Measurements from ENCODE around the gene ANKRD63.

Gene ANKRD63

GRCh38 chr15:40323239-40323952 is 40.5 kb upstream of the ANKRD63 start, which contains the start of gene INAFM2:
Gene INAFM2, plus strand, starts transcription at chr15:40323692. Its CDS starts 364 bp downstream, at chr15:40324056.
- Histone ChIP-seq H4K91ac (ENCODE audit: low read depth, low read length) (peak within 1 kb of the TSS; percentile 72), H3K4me1 (ENCODE audit: control insufficient read depth in 1 of 2, insufficient read depth in 2 of 2, low read length in 2 of 2) (peaks cover 34 to 46% of the 10 kb centered on the region in 2 experiments), H4K8ac (ENCODE audit: low read depth, low read length) (peak within 1 kb of the TSS; percentile 64), H3K18ac (ENCODE audit: low read length) (peak within 1 kb of the TSS; percentile 24), H2BK12ac (ENCODE audit: low read length) (peak within 1 kb of the TSS; percentile 40), H3K27ac (ENCODE audit: low read depth, low read length) (peak within 1 kb of the TSS; percentile 1), H3K4ac (ENCODE audit: low read depth, low read length) (peak within 1 kb of the TSS; percentile 83), H3K4me2 (ENCODE audit: low read length) (peak within 1 kb of the TSS; percentile 93), H3K9me3 (ENCODE audit: insufficient read depth, low read depth, low read length) (no peaks in the 10 kb centered on the region), H2BK5ac (ENCODE audit: low read depth, low read length, poor library complexity) (peak within 1 kb of the TSS; percentile 58), H3K79me2 (ENCODE audit: control insufficient read depth, insufficient read depth, low read length, poor library complexity) (peaks cover 4% of the 10 kb centered on the region), H2BK120ac (ENCODE audit: insufficient read depth, low read length, poor library complexity) (peak within 1 kb of the TSS; percentile 60), H2AK5ac (ENCODE audit: low read length) (peak within 1 kb of the TSS; percentile 44), H4K12ac (ENCODE audit: low read depth, low read length) (peak within 1 kb of the TSS; percentile 55), H3K23ac (ENCODE audit: low read length) (no peak within 1 kb of the TSS), H2AFZ (ENCODE audit: insufficient read depth, low read length, poor library complexity) (no peak within 1 kb of the TSS), H3K4me3 (ENCODE audit: low read depth, low read length) (peak within 1 kb of the TSS; percentile 82), H3K79me1 (ENCODE audit: low read length) (peaks cover 37% of the 10 kb centered on the region), H3K27me3 (ENCODE audit: insufficient read depth, low read length) (no peaks in the 10 kb centered on the region), H3K9ac (ENCODE audit: low read length) (peak within 1 kb of the TSS; percentile 63), H3K36me3 (ENCODE audit: control insufficient read depth in 1 of 2, insufficient read depth in 2 of 2, low read length in 2 of 2) (peaks cover 0 to 2% of the 10 kb centered on the region in 2 experiments), H3K14ac (ENCODE audit: low read length) (peak within 1 kb of the TSS; percentile 88)
- no CpG with 5 or more reads among the region's 103 CpGs for WGBS (ENCODE audit: extremely low coverage, insufficient coverage, insufficient read length)
- DNase-seq = peak; percentile 67 to 81

GRCh38 chr15:40322531-40323238 is 39.8 kb upstream of the ANKRD63 start:
- peak overlapping the region; percentile 3 for H4K8ac ChIP-seq (ENCODE audit: low read depth, low read length)
- peak overlapping the region; percentile 28 for H2AK5ac ChIP-seq (ENCODE audit: low read length)

DNA sequence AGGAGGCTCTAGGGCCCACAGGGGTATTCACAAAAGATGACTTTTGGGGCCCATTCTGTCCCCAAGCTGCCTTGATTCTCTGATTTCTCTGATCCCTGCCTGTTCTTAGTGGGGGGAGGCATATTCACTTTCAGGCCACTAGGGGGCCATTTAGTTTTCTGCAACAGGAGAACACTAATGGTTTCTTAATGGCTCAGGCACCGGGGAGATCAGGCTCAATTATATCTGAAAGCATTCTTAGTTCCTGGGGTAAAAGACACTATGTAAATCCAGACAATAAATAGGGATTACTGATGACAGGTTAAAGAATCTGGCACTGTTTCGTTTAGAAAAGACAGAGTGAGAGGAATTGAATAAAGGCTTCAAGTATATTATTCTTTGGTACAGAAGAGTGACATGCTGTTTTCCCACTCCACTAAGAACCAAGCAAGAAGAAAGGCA is 38.1 kb upstream of the ANKRD63 start:
- Histone ChIP-seq H3K9me3 (ENCODE audit: insufficient read depth, low read depth, low read length) (no peaks in the 10 kb centered on the region), H2AFZ (ENCODE audit: insufficient read depth, low read length, poor library complexity) (no peak overlapping the region), H3K14ac (ENCODE audit: low read length) (no peak overlapping the region), H3K18ac (ENCODE audit: low read length) (no peak overlapping the region), H2BK12ac (ENCODE audit: low read length) (peak overlapping the region; percentile 61), H3K4ac (ENCODE audit: low read depth, low read length) (no peak overlapping the region), H3K79me2 (ENCODE audit: control insufficient read depth, insufficient read depth, low read length, poor library complexity) (peaks cover 4% of the 10 kb centered on the region), H3K4me3 (ENCODE audit: low read depth, low read length) (no peak overlapping the region), H3K36me3 (ENCODE audit: control insufficient read depth in 1 of 2, insufficient read depth in 2 of 2, low read length in 2 of 2) (no peaks in the 10 kb centered on the region), H2AK5ac (ENCODE audit: low read length) (peak overlapping the region; percentile 76), H3K79me1 (ENCODE audit: low read length) (peaks cover 23% of the 10 kb centered on the region), H3K9ac (ENCODE audit: low read length) (no peak overlapping the region), H4K91ac (ENCODE audit: low read depth, low read length) (peak overlapping the region; percentile 61), H2BK5ac (ENCODE audit: low read depth, low read length, poor library complexity) (no peak overlapping the region), H3K27me3 (ENCODE audit: insufficient read depth, low read length) (no peaks in the 10 kb centered on the region), H2BK120ac (ENCODE audit: insufficient read depth, low read length, poor library complexity) (peak overlapping the region; percentile 74), H3K4me1 (ENCODE audit: control insufficient read depth in 1 of 2, insufficient read depth in 2 of 2, low read length in 2 of 2) (peaks cover 22 to 30% of the 10 kb centered on the region in 2 experiments), H3K23ac (ENCODE audit: low read length) (no peak overlapping the region), H3K27ac (ENCODE audit: low read depth, low read length) (peak overlapping the region; percentile 36), H4K8ac (ENCODE audit: low read depth, low read length) (no peak overlapping the region), H3K4me2 (ENCODE audit: low read length) (peak overlapping the region; percentile 5), H4K12ac (ENCODE audit: low read depth, low read length) (no peak overlapping the region)
- DNase-seq = peak; percentile 31 to 80
- no CpG with 5 or more reads among the region's 2 CpGs for WGBS (ENCODE audit: extremely low coverage, insufficient coverage, insufficient read length)

More at GRCh38 chr15:40322531-40323238, 39.8 kb upstream of the ANKRD63 start:
- Histone ChIP-seq H3K36me3 (ENCODE audit: control insufficient read depth in 1 of 2, insufficient read depth in 2 of 2, low read length in 2 of 2) (peaks cover 0 to 2% of the 10 kb centered on the region in 2 experiments), H3K4me3 (ENCODE audit: low read depth, low read length) (no peak overlapping the region), H3K79me1 (ENCODE audit: low read length) (peaks cover 34% of the 10 kb centered on the region), H3K9ac (ENCODE audit: low read length) (no peak overlapping the region), H3K4me1 (ENCODE audit: control insufficient read depth in 1 of 2, insufficient read depth in 2 of 2, low read length in 2 of 2) (peaks cover 33 to 43% of the 10 kb centered on the region in 2 experiments), H2BK12ac (ENCODE audit: low read length) (peak overlapping the region; percentile 40), H3K79me2 (ENCODE audit: control insufficient read depth, insufficient read depth, low read length, poor library complexity) (peaks cover 4% of the 10 kb centered on the region), H4K91ac (ENCODE audit: low read depth, low read length) (peak overlapping the region; percentile 45), H3K9me3 (ENCODE audit: insufficient read depth, low read depth, low read length) (no peaks in the 10 kb centered on the region), H2AFZ (ENCODE audit: insufficient read depth, low read length, poor library complexity) (no peak overlapping the region), H3K23ac (ENCODE audit: low read length) (no peak overlapping the region), H2BK5ac (ENCODE audit: low read depth, low read length, poor library complexity) (no peak overlapping the region), H3K27ac (ENCODE audit: low read depth, low read length) (peak overlapping the region; percentile 22), H3K14ac (ENCODE audit: low read length) (peak overlapping the region; percentile 20), H3K18ac (ENCODE audit: low read length) (no peak overlapping the region), H3K4ac (ENCODE audit: low read depth, low read length) (no peak overlapping the region), H4K12ac (ENCODE audit: low read depth, low read length) (no peak overlapping the region), H2BK120ac (ENCODE audit: insufficient read depth, low read length, poor library complexity) (peak overlapping the region; percentile 4), H3K27me3 (ENCODE audit: insufficient read depth, low read length) (no peaks in the 10 kb centered on the region), H3K4me2 (ENCODE audit: low read length) (peak overlapping the region; percentile 93)
- no peak for DNase-seq
- WGBS (ENCODE audit: extremely low coverage, insufficient coverage, insufficient read length) = no CpG with 5 or more reads among the region's 26 CpGs

GRCh38 chr15:40320409-40320808 is 37.5 kb upstream of the ANKRD63 start:
- H4K12ac ChIP-seq (ENCODE audit: low read depth, low read length) = no peak overlapping the region
- no peak overlapping the region for H2AFZ ChIP-seq (ENCODE audit: insufficient read depth, low read length, poor library complexity)
- peaks cover 23% of the 10 kb centered on the region for H3K79me1 ChIP-seq (ENCODE audit: low read length)
- no peaks in the 10 kb centered on the region for H3K36me3 ChIP-seq (ENCODE audit: control insufficient read depth in 1 of 2, insufficient read depth in 2 of 2, low read length in 2 of 2)
- no peak overlapping the region for H3K4me2 ChIP-seq (ENCODE audit: low read length)
- peaks cover 22 to 27% of the 10 kb centered on the region in 2 experiments for H3K4me1 ChIP-seq (ENCODE audit: control insufficient read depth in 1 of 2, insufficient read depth in 2 of 2, low read length in 2 of 2)
- no peak overlapping the region for H3K18ac ChIP-seq (ENCODE audit: low read length)
- no peaks in the 10 kb centered on the region for H3K27me3 ChIP-seq (ENCODE audit: insufficient read depth, low read length)
- H2BK5ac ChIP-seq (ENCODE audit: low read depth, low read length, poor library complexity) = no peak overlapping the region
- H3K27ac ChIP-seq (ENCODE audit: low read depth, low read length) = peak overlapping the region; percentile 18
- H2BK120ac ChIP-seq (ENCODE audit: insufficient read depth, low read length, poor library complexity) = no peak overlapping the region
- no peak overlapping the region for H4K8ac ChIP-seq (ENCODE audit: low read depth, low read length)
- H3K9me3 ChIP-seq (ENCODE audit: insufficient read depth, low read depth, low read length) = no peaks in the 10 kb centered on the region
- H3K4ac ChIP-seq (ENCODE audit: low read depth, low read length) = no peak overlapping the region
- DNase-seq = peak in 1 of 2 donors; percentile 66
- H2AK5ac ChIP-seq (ENCODE audit: low read length) = no peak overlapping the region
- no peak overlapping the region for H3K4me3 ChIP-seq (ENCODE audit: low read depth, low read length)
- peaks cover 4% of the 10 kb centered on the region for H3K79me2 ChIP-seq (ENCODE audit: control insufficient read depth, insufficient read depth, low read length, poor library complexity)
- H4K91ac ChIP-seq (ENCODE audit: low read depth, low read length) = no peak overlapping the region
- no peak overlapping the region for H3K23ac ChIP-seq (ENCODE audit: low read length)
- H3K14ac ChIP-seq (ENCODE audit: low read length) = peak overlapping the region; percentile 18
- H2BK12ac ChIP-seq (ENCODE audit: low read length) = no peak overlapping the region
- no peak overlapping the region for H3K9ac ChIP-seq (ENCODE audit: low read length)
- WGBS (ENCODE audit: extremely low coverage, insufficient coverage, insufficient read length) = no CpG with 5 or more reads among the region's 1 CpG
